HepG2 (cell line): ENCODE results near the gene TMBIM1. TPM values are rescaled to one million over a fixed set of nuclear protein-coding genes. Genes with fewer than 3 reads are reported as not detected.
A peak's percentile ranks its signal among the peaks of the same experiment; 100 is the strongest.

Source experiments
- ARID5B ChIP-seq: IDR thresholded peaks from 2 replicates; pipeline ENCODE4 v1.4.0; 2020; ENCODE audit warnings: mild to moderate bottlenecking, missing genetic modification reagents
- BCL3 ChIP-seq: sonication (generic); formaldehyde crosslinking; IDR thresholded peaks from 2 replicates; pipeline ENCODE4 v1.5.1; 2020; ENCODE audit warnings: mild to moderate bottlenecking, missing genetic modification reagents, moderate library complexity
- FOXP4 ChIP-seq: sonication (generic); formaldehyde crosslinking; IDR thresholded peaks from 2 replicates; pipeline ENCODE4 v1.4.0; 2020; ENCODE audit warnings: missing genetic modification reagents
- GABPB1 ChIP-seq: IDR thresholded peaks from 2 replicates; pipeline ENCODE4 v1.6.1; 2016; ENCODE audit warnings: mild to moderate bottlenecking, missing genetic modification reagents, moderate library complexity, missing compliant biosample characterization
- GTF2F1 ChIP-seq: fragments of 150-350 bp; IDR thresholded peaks from 2 replicates; pipeline ENCODE4 v1.6.1; 2014; ENCODE audit warnings: low read length
- HNF4G ChIP-seq, 2 experiments: sonication (generic) in 1 of 2; formaldehyde crosslinking in 1 of 2; IDR thresholded peaks; 2 replicates each; pipeline versions ENCODE4 v1.4.0 to v1.6.1; 2011 to 2020; ENCODE audit warnings: borderline replicate concordance in 2 of 2, low read depth in 2 of 2, mild to moderate bottlenecking in 2 of 2, low read length in 1 of 2, missing genetic modification reagents in 1 of 2, moderate library complexity in 1 of 2
- KDM5B ChIP-seq: sonication (generic); formaldehyde crosslinking; IDR thresholded peaks from 2 replicates; pipeline ENCODE4 v1.4.0; 2020; ENCODE audit warnings: missing genetic modification reagents, mild to moderate bottlenecking, borderline replicate concordance
- MED1 ChIP-seq: sonication (generic); formaldehyde crosslinking; IDR thresholded peaks from 2 replicates; pipeline ENCODE4 v1.4.0; 2020; ENCODE audit warnings: missing genetic modification reagents
- POLR2A ChIP-seq, 2 experiments: IDR thresholded peaks; 2 replicates each; pipeline ENCODE4 v1.6.1; 2011; ENCODE audit warnings: low read depth in 2 of 2, low read length in 2 of 2, mild to moderate bottlenecking in 1 of 2, moderate library complexity in 1 of 2; ENCODE audit not compliant: insufficient read depth in 1 of 2
- RNF2 ChIP-seq: fragments of 450-650 bp; conservative IDR thresholded peaks from 2 replicates; pipeline ENCODE4 v1.6.1; 2016; ENCODE audit warnings: low read depth
- RXRA ChIP-seq: sonication (generic); formaldehyde crosslinking; IDR thresholded peaks from 2 replicates; pipeline ENCODE4 v1.5.1; 2020; ENCODE audit warnings: missing genetic modification reagents
- ZNF746 ChIP-seq: sonication (generic); formaldehyde crosslinking; IDR thresholded peaks from 2 replicates; pipeline ENCODE4 v1.8.0; 2022; ENCODE audit warnings: mild to moderate bottlenecking, missing genetic modification reagents
- ZNF777 ChIP-seq: sonication (generic); formaldehyde crosslinking; IDR thresholded peaks from 2 replicates; pipeline ENCODE4 v1.4.0; 2020; ENCODE audit warnings: missing genetic modification reagents
- ZSCAN20 ChIP-seq: sonication (generic); formaldehyde crosslinking; IDR thresholded peaks from 2 replicates; pipeline ENCODE4 v1.4.0; 2020; ENCODE audit warnings: missing genetic modification reagents, mild to moderate bottlenecking, borderline replicate concordance
- ZSCAN31 ChIP-seq: sonication (generic); formaldehyde crosslinking; IDR thresholded peaks from 2 replicates; pipeline ENCODE4 v1.5.0; 2020; ENCODE audit warnings: low read depth, mild to moderate bottlenecking, missing genetic modification reagents
- polyA plus RNA-seq, 8 experiments: library from polyadenylated mRNA; depleted of rRNA in 3 of 8; stranded (reverse) in 7 of 8; unstranded in 1 of 8; fragments of >200 nt; fragmentation: Illumina TruSeq in 4 of 8; extraction: Trizol in 4 of 8; gene quantifications; 2 replicates each; pipeline versions ENCODE4 v1.2.1 to v1.2.3, GENCODE V29; 2011 to 2016; ENCODE audit warnings: low read depth in 4 of 8, missing spikeins in 1 of 8, mixed read lengths in 1 of 8; ENCODE audit not compliant: insufficient read depth in 1 of 8
- total RNA-seq, 5 experiments: library from RNA; depleted of rRNA; stranded (reverse); fragments of >200 nt; fragmentation: Illumina TruSeq; extraction: Trizol; gene quantifications; 2 replicates each; pipeline ENCODE4 v1.2.3, GENCODE V29; 2016; ENCODE audit warnings: low read depth in 1 of 5

TMBIM1 gene
- total and polyA plus RNA-seq, 2 of the 13 experiments (the other 11 are each of a cell fraction or from before 2014, with no cell fraction given): 127 to 139 TPM

GRCh38 chr2:218264773-218265561 lies 27.3 kb downstream of the TMBIM1 start (continued):
- TF ChIP-seq ZSCAN31 (CRISPR knock-in tag): 0 out of 2 replicates have a peak, but pooled peaks have one; percentile 51
- TF ChIP-seq ZSCAN20 (CRISPR knock-in tag): peak; percentile 69; the same call in 1 of the 2 replicates
- peak; percentile 50; the same call in 1 of the 2 replicates for TF ChIP-seq RXRA
- TF ChIP-seq RNF2: 0 out of 2 replicates have a peak, but pooled peaks have one; percentile 29
- peak; percentile 59 for TF ChIP-seq ARID5B (CRISPR knock-in tag)
- 0 out of 2 replicates have a peak, but pooled peaks have one; percentile 10 for TF ChIP-seq ZNF746 (CRISPR knock-in tag)
- TF ChIP-seq ZNF777 (CRISPR knock-in tag): no peak
- peak; percentile 87 for TF ChIP-seq HNF4G (IDR thresholded peaks at IDR 0.05; ENCODE audit: borderline replicate concordance, low read depth, low read length)
- peak; percentile 88 for TF ChIP-seq HNF4G (CRISPR knock-in tag; IDR thresholded peaks at IDR 0.05; ENCODE audit: borderline replicate concordance, low read depth)
- TF ChIP-seq FOXP4 (CRISPR knock-in tag): 0 out of 2 replicates have a peak, but pooled peaks have one; percentile 37
- peak; percentile 42 for TF ChIP-seq MED1
- TF ChIP-seq GABPB1 (CRISPR knock-in tag): peak; percentile 37; the same call in 1 of the 2 replicates
- peak in 1 of 2 experiments; percentile 46; a peak in 3 of 4 replicates for TF ChIP-seq POLR2A (IDR thresholded peaks at IDR 0.05; ENCODE audit: insufficient read depth in 1 of 2, low read depth in 2 of 2, low read length in 2 of 2)
- TF ChIP-seq GTF2F1: no peak
- peak; percentile 36; the same call in 1 of the 2 replicates for TF ChIP-seq BCL3 (CRISPR knock-in tag)
- TF ChIP-seq KDM5B (CRISPR knock-in tag): peak; percentile 60; the same call in 1 of the 2 replicates
